H9 (cell line): ENCODE measurements around the gene SRSF12. TPM values are rescaled to one million over a fixed set of nuclear protein-coding genes. Genes with fewer than 3 reads are reported as not detected.

Experiments
- DNase-seq: peaks from one replicate; pipeline ENCODE4 v3.0.0-alpha.2; 2017
- H2AFZ ChIP-seq: one replicate; pipeline ENCODE4 v1.6.1; 2013; ENCODE audit warnings: mild to moderate bottlenecking, low read length, control low read depth, moderate library complexity
- H2AK5ac ChIP-seq: 2 replicates; pipeline ENCODE4 v1.6.1; 2013; ENCODE audit warnings: low read length, control low read depth, mixed read lengths; ENCODE audit not compliant: insufficient read length
- H2BK120ac ChIP-seq: one replicate; pipeline ENCODE4 v1.6.1; 2013; ENCODE audit warnings: low read depth, mild to moderate bottlenecking, low read length, control low read depth, inconsistent platforms; ENCODE audit not compliant: poor library complexity, severe bottlenecking
- H2BK12ac ChIP-seq: 2 replicates; pipeline ENCODE4 v1.6.1; 2013; ENCODE audit warnings: low read length, control low read depth, mixed read lengths, low read depth; ENCODE audit not compliant: insufficient read length
- H2BK15ac ChIP-seq: 2 replicates; pipeline ENCODE4 v1.6.1; 2013; ENCODE audit warnings: low read depth, low read length, control low read depth
- H2BK20ac ChIP-seq: one replicate; pipeline ENCODE4 v1.6.1; 2013; ENCODE audit warnings: low read depth, mild to moderate bottlenecking, low read length, control low read depth, inconsistent platforms; ENCODE audit not compliant: poor library complexity, severe bottlenecking
- H2BK5ac ChIP-seq: 2 replicates; pipeline ENCODE4 v1.6.1; 2013; ENCODE audit warnings: low read length, control low read depth, mixed read lengths; ENCODE audit not compliant: insufficient read length
- H3K14ac ChIP-seq: 2 replicates; pipeline ENCODE4 v1.6.1; 2013; ENCODE audit warnings: low read length, control low read depth; ENCODE audit not compliant: insufficient read depth
- H3K18ac ChIP-seq: 2 replicates; pipeline ENCODE4 v1.6.1; 2013; ENCODE audit warnings: low read depth, mild to moderate bottlenecking, mixed read lengths, low read length, control low read depth; ENCODE audit not compliant: insufficient read length
- H3K23ac ChIP-seq: 2 replicates; pipeline ENCODE4 v1.6.1; 2013; ENCODE audit warnings: low read length, control low read depth, mixed read lengths, low read depth; ENCODE audit not compliant: insufficient read length
- H3K23me2 ChIP-seq: 2 replicates; pipeline ENCODE4 v1.6.1; 2013; ENCODE audit warnings: low read depth, mild to moderate bottlenecking, mixed read lengths, low read length, control low read depth; ENCODE audit not compliant: insufficient read length, poor library complexity, severe bottlenecking
- H3K27ac ChIP-seq: 2 replicates; pipeline ENCODE4 v1.5.1; 2013; ENCODE audit warnings: low read length, control low read depth, mixed read lengths, low read depth; ENCODE audit not compliant: insufficient read length
- H3K27me3 ChIP-seq: 2 replicates; pipeline ENCODE4 v1.6.1; 2013; ENCODE audit warnings: low read length, control low read depth, inconsistent platforms; ENCODE audit not compliant: insufficient read depth
- H3K4ac ChIP-seq: 2 replicates; pipeline ENCODE4 v1.6.1; 2013; ENCODE audit warnings: low read depth, mild to moderate bottlenecking, control low read depth, inconsistent platforms, low read length, moderate library complexity
- H3K4me1 ChIP-seq: 2 replicates; pipeline ENCODE4 v1.6.1; 2013; ENCODE audit warnings: low read length, control low read depth, inconsistent platforms; ENCODE audit not compliant: insufficient read depth
- H3K4me2 ChIP-seq: 2 replicates; pipeline ENCODE4 v1.6.1; 2013; ENCODE audit warnings: low read length, control low read depth, mixed read lengths; ENCODE audit not compliant: insufficient read length, insufficient read depth
- H3K56ac ChIP-seq: 2 replicates; pipeline ENCODE4 v1.6.1; 2013; ENCODE audit warnings: low read depth, mild to moderate bottlenecking, mixed read lengths, low read length, control low read depth; ENCODE audit not compliant: insufficient read length
- H3K79me1 ChIP-seq: 2 replicates; pipeline ENCODE4 v1.6.1; 2013; ENCODE audit warnings: low read depth, mild to moderate bottlenecking, moderate library complexity, low read length, control low read depth, inconsistent platforms; ENCODE audit not compliant: insufficient read depth, poor library complexity, severe bottlenecking
- H3K79me2 ChIP-seq: 2 replicates; pipeline ENCODE4 v1.6.1; 2013; ENCODE audit warnings: low read length, control low read depth, inconsistent platforms; ENCODE audit not compliant: insufficient read depth
- H3K9ac ChIP-seq: 2 replicates; pipeline ENCODE4 v1.6.1; 2013; ENCODE audit warnings: low read length, control low read depth, mixed read lengths; ENCODE audit not compliant: insufficient read length; ENCODE audit errors: extremely low read depth
- H3K9me3 ChIP-seq: one replicate; pipeline ENCODE4 v1.6.1; 2013; ENCODE audit warnings: low read depth, low read length, inconsistent platforms; ENCODE audit not compliant: control insufficient read depth
- H3T11ph ChIP-seq: one replicate; pipeline ENCODE4 v1.6.1; 2013; ENCODE audit warnings: mild to moderate bottlenecking, low read length, control low read depth, inconsistent platforms
- H4K20me1 ChIP-seq: one replicate; pipeline ENCODE4 v1.6.1; 2013; ENCODE audit not compliant: control insufficient read depth, insufficient read length, insufficient read depth
- H4K5ac ChIP-seq: 2 replicates; pipeline ENCODE4 v1.6.1; 2013; ENCODE audit warnings: low read depth, mild to moderate bottlenecking, mixed read lengths, low read length, control low read depth; ENCODE audit not compliant: insufficient read length
- H4K8ac ChIP-seq: replicated peaks from 2 replicates; pipeline ENCODE4 v1.6.1; 2013; ENCODE audit warnings: low read length, control low read depth, mixed read lengths, low read depth; ENCODE audit not compliant: insufficient read length
- H4K91ac ChIP-seq: 2 replicates; pipeline ENCODE4 v1.6.1; 2013; ENCODE audit warnings: low read depth, mild to moderate bottlenecking, moderate library complexity, mixed read lengths, low read length, control low read depth; ENCODE audit not compliant: insufficient read length
- H3K27ac Mint-ChIP-seq, 3 experiments: 2 replicates in 2 of 3; 3 replicates in 1 of 3; pipeline ENCODE4 v1.8.0; 2020 to 2021; ENCODE audit warnings: mixed read lengths in 3 of 3, mild to moderate bottlenecking in 1 of 3, moderate library complexity in 1 of 3
- H3K27me3 Mint-ChIP-seq: 2 replicates; pipeline ENCODE4 v1.8.0; 2021; ENCODE audit warnings: low read depth, mild to moderate bottlenecking, moderate library complexity, mixed read lengths
- H3K36me3 Mint-ChIP-seq, 3 experiments: 2 replicates in 2 of 3; 3 replicates in 1 of 3; pipeline ENCODE4 v1.8.0; 2020 to 2021; ENCODE audit warnings: low read depth in 3 of 3, mixed read lengths in 3 of 3; ENCODE audit not compliant: insufficient read depth in 1 of 3
- H3K4me1 Mint-ChIP-seq, 2 experiments: 2 replicates each; pipeline ENCODE4 v1.8.0; 2020; ENCODE audit warnings: mixed read lengths in 2 of 2
- H3K4me3 Mint-ChIP-seq, 2 experiments: 2 replicates in 1 of 2; 3 replicates in 1 of 2; pipeline ENCODE4 v1.8.0; 2020 to 2021; ENCODE audit warnings: mild to moderate bottlenecking in 2 of 2, mixed read lengths in 2 of 2, moderate library complexity in 1 of 2
- H3K9me3 Mint-ChIP-seq, 2 experiments: 2 replicates in 1 of 2; 3 replicates in 1 of 2; pipeline ENCODE4 v1.8.0; 2020; ENCODE audit warnings: mild to moderate bottlenecking in 2 of 2, mixed read lengths in 2 of 2, moderate library complexity in 1 of 2
- WGBS: extraction: QIAGEN DNeasy Blood & Tissue Kit; methylation state at CpG from one replicate; pipeline ENCODE4 v1.1.7; 2013; ENCODE audit warnings: missing lambda C conversion rate, low lambda C conversion rate, mixed read lengths; ENCODE audit not compliant: insufficient read length; ENCODE audit errors: extremely low coverage; 5-methylcytosine and 5-hydroxymethylcytosine counted together
- total RNA-seq: library from RNA; stranded (reverse); gene quantifications from 2 replicates; pipeline ENCODE4 v1.2.1, GENCODE V29; 2021
- TF ChIP-seq, protein P1 (sequence below): fragments of 200-600 bp; sonication (generic); conservative IDR thresholded peaks from 3 replicates; pipeline ENCODE4 v1.8.0; 2021; ENCODE audit warnings: antibody characterized with exemption, mild to moderate bottlenecking

Gene SRSF12
- total RNA-seq, 1 experiment from 2014 or later: 7.6 TPM

DNA sequence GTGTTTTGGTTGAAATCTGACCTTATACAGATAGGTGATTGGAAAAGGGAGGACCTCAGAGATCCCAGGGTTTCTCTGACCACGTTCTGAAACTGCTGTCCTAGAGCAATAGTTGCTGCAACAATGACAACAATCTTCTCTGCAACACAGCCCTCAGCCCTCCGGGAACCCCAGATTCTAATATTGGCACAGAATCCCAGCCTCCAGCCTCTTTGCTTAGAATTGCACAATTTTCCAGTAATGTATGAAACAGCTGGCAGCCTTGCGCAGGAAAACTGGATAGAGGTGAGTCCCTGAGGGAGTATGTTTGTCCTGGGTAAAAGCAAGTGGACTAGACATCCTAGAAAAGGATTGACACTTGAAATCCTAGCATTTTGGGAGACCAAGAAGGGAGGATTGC is 67.7 kb downstream of the SRSF12 start:
- H3K56ac ChIP-seq: no peak overlapping the region
- H3K27me3 ChIP-seq: peaks cover 20% of the 10 kb centered on the region
- H2BK12ac ChIP-seq: no peak overlapping the region
- WGBS: no CpG with 5 or more reads among the region's 3 CpGs
- no peaks in the 10 kb centered on the region for H3K79me1 ChIP-seq
- H3K9ac ChIP-seq: no peak overlapping the region
- no peaks in the 10 kb centered on the region for H4K20me1 ChIP-seq
- no peak overlapping the region for H3K27ac ChIP-seq
- H2BK120ac ChIP-seq: no peak overlapping the region
- Mint-ChIP-seq H3K27me3 (peaks cover 48% of the 10 kb centered on the region), H3K4me1 (peaks cover 10 to 19% of the 10 kb centered on the region in 2 experiments), H3K9me3 (no peaks in the 10 kb centered on the region), H3K4me3 (no peak overlapping the region), H3K27ac (no peak overlapping the region), H3K36me3 (no peaks in the 10 kb centered on the region)
- H3K9me3 ChIP-seq: no peaks in the 10 kb centered on the region
- no peaks in the 10 kb centered on the region for H3K79me2 ChIP-seq
- H2BK20ac ChIP-seq: no peak overlapping the region
- H3K23me2 ChIP-seq: no peaks in the 10 kb centered on the region
- no peak overlapping the region for H4K5ac ChIP-seq
- H3K4me1 ChIP-seq: peaks cover 8% of the 10 kb centered on the region; the same call in 1 of the 2 replicates
- no peak overlapping the region for H2AFZ ChIP-seq
- H3T11ph ChIP-seq: no peak overlapping the region
- H3K4ac ChIP-seq: no peak overlapping the region
- no peak overlapping the region for H2BK5ac ChIP-seq
- no peak overlapping the region for H3K14ac ChIP-seq
- DNase-seq: no peak
- TF ChIP-seq, protein P1, sequence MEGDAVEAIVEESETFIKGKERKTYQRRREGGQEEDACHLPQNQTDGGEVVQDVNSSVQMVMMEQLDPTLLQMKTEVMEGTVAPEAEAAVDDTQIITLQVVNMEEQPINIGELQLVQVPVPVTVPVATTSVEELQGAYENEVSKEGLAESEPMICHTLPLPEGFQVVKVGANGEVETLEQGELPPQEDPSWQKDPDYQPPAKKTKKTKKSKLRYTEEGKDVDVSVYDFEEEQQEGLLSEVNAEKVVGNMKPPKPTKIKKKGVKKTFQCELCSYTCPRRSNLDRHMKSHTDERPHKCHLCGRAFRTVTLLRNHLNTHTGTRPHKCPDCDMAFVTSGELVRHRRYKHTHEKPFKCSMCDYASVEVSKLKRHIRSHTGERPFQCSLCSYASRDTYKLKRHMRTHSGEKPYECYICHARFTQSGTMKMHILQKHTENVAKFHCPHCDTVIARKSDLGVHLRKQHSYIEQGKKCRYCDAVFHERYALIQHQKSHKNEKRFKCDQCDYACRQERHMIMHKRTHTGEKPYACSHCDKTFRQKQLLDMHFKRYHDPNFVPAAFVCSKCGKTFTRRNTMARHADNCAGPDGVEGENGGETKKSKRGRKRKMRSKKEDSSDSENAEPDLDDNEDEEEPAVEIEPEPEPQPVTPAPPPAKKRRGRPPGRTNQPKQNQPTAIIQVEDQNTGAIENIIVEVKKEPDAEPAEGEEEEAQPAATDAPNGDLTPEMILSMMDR: no peak
- H3K23ac ChIP-seq: no peak overlapping the region
- no peak overlapping the region for H4K8ac ChIP-seq
- no peak overlapping the region for H4K91ac ChIP-seq
- no peak overlapping the region for H2AK5ac ChIP-seq
- no peak overlapping the region for H2BK15ac ChIP-seq
- no peak overlapping the region for H3K4me2 ChIP-seq
- H3K18ac ChIP-seq: no peak overlapping the region
